Mesendoderm (in vitro differentiated cells): ENCODE data around the gene AVL9.

Experiments used
- DNase-seq: peaks from one replicate; pipeline ENCODE4 v3.0.0; 2013
- H2AK5ac ChIP-seq: 2 replicates; pipeline ENCODE4 v1.6.1; 2013; ENCODE audit warnings: low read length, inconsistent platforms
- H2BK120ac ChIP-seq: 2 replicates; pipeline ENCODE4 v1.6.1; 2013; ENCODE audit warnings: low read depth, mild to moderate bottlenecking, low read length, moderate library complexity, mixed read lengths
- H2BK15ac ChIP-seq: replicated peaks from 2 replicates; pipeline ENCODE4 v1.6.1; 2013; ENCODE audit warnings: low read depth, mild to moderate bottlenecking, moderate library complexity
- H2BK5ac ChIP-seq: 2 replicates; pipeline ENCODE4 v1.6.1; 2013; ENCODE audit warnings: low read length, inconsistent platforms
- H3K18ac ChIP-seq: 2 replicates; pipeline ENCODE4 v1.6.1; 2013; ENCODE audit warnings: mild to moderate bottlenecking, low read length, mixed read lengths
- H3K23ac ChIP-seq: one replicate; pipeline ENCODE4 v1.6.1; 2013; ENCODE audit warnings: low read length
- H3K27ac ChIP-seq: 2 replicates; pipeline ENCODE4 v1.5.1; 2013; ENCODE audit warnings: low read depth, mild to moderate bottlenecking, inconsistent platforms, low read length, moderate library complexity
- H3K27me3 ChIP-seq: 2 replicates; pipeline ENCODE4 v1.6.1; 2013; ENCODE audit warnings: low read length, control low read depth, mild to moderate bottlenecking, inconsistent platforms; ENCODE audit not compliant: insufficient read depth, poor library complexity
- H3K36me3 ChIP-seq: 2 replicates; pipeline ENCODE4 v1.6.1; 2013; ENCODE audit warnings: low read length, inconsistent platforms; ENCODE audit not compliant: control insufficient read depth, insufficient read depth
- H3K4ac ChIP-seq: one replicate; pipeline ENCODE4 v1.6.1; 2013; ENCODE audit warnings: low read depth, mild to moderate bottlenecking, low read length, moderate library complexity
- H3K4me1 ChIP-seq: 2 replicates; pipeline ENCODE4 v1.6.1; 2013; ENCODE audit warnings: low read depth, low read length, inconsistent platforms; ENCODE audit not compliant: control insufficient read depth
- H3K4me2 ChIP-seq: 2 replicates; pipeline ENCODE4 v1.6.1; 2013; ENCODE audit warnings: low read length
- H3K4me3 ChIP-seq: 2 replicates; pipeline ENCODE4 v1.5.1; 2013; ENCODE audit warnings: mild to moderate bottlenecking, low read length
- H3K56ac ChIP-seq: one replicate; pipeline ENCODE4 v1.6.1; 2013; ENCODE audit warnings: low read length
- H3K79me1 ChIP-seq: 2 replicates; pipeline ENCODE4 v1.6.1; 2013; ENCODE audit warnings: low read length, inconsistent platforms
- H3K79me2 ChIP-seq: 2 replicates; pipeline ENCODE4 v1.6.1; 2013; ENCODE audit warnings: mild to moderate bottlenecking, low read length; ENCODE audit not compliant: control insufficient read depth, insufficient read depth
- H3K9ac ChIP-seq: 2 replicates; pipeline ENCODE4 v1.6.1; 2013; ENCODE audit warnings: low read length, inconsistent platforms
- H4K5ac ChIP-seq: one replicate; pipeline ENCODE4 v1.6.1; 2013; ENCODE audit warnings: low read length
- H4K8ac ChIP-seq: one replicate; pipeline ENCODE4 v1.6.1; 2013; ENCODE audit warnings: low read depth, mild to moderate bottlenecking, control low read depth, low read length, moderate library complexity
- WGBS: extraction: QIAGEN DNeasy Blood & Tissue Kit; methylation state at CpG from one replicate; pipeline ENCODE4 v1.1.7; 2013; ENCODE audit warnings: low lambda C conversion rate, missing lambda C conversion rate; ENCODE audit not compliant: insufficient coverage; ENCODE audit errors: extremely low coverage; 5-methylcytosine and 5-hydroxymethylcytosine counted together

Gene AVL9

GRCh38 chr7:32481176-32481575 is 14.1 kb upstream of the AVL9 start:
- Histone ChIP-seq H3K36me3 (no peaks in the 10 kb centered on the region), H2BK15ac (no peak overlapping the region), H3K27ac (no peak overlapping the region), H2BK120ac (no peak overlapping the region), H3K27me3 (no peaks in the 10 kb centered on the region), H2BK5ac (no peak overlapping the region), H2AK5ac (no peak overlapping the region), H3K4me3 (no peak overlapping the region), H3K18ac (no peak overlapping the region), H4K5ac (no peak overlapping the region), H4K8ac (no peak overlapping the region), H3K23ac (no peak overlapping the region), H3K79me1 (no peaks in the 10 kb centered on the region), H3K79me2 (no peaks in the 10 kb centered on the region), H3K56ac (no peak overlapping the region), H3K4me1 (peaks cover 2% of the 10 kb centered on the region), H3K4ac (no peak overlapping the region), H3K4me2 (no peak overlapping the region), H3K9ac (no peak overlapping the region)
- WGBS, result no CpG with 5 or more reads among the region's 1 CpG
- no peak for DNase-seq

- Histone ChIP-seq H2BK5ac (no peak overlapping the region), H4K5ac (no peak overlapping the region), H3K56ac (no peak overlapping the region), H3K9ac (no peak overlapping the region), H3K4me3 (no peak overlapping the region), H3K4me2 (no peak overlapping the region), H2BK15ac (no peak overlapping the region), H3K36me3 (no peaks in the 10 kb centered on the region), H3K4ac (no peak overlapping the region), H3K23ac (no peak overlapping the region), H3K79me2 (no peaks in the 10 kb centered on the region), H3K27me3 (no peaks in the 10 kb centered on the region), H3K4me1 (peaks cover 2% of the 10 kb centered on the region), H3K27ac (no peak overlapping the region), H2AK5ac (no peak overlapping the region), H2BK120ac (no peak overlapping the region), H3K79me1 (no peaks in the 10 kb centered on the region), H4K8ac (no peak overlapping the region), H3K18ac (no peak overlapping the region)
- no peak for DNase-seq
- no CpG with 5 or more reads among the region's 3 CpGs for WGBS
Observed at GRCh38 chr7:32481921-32482320, 13.4 kb upstream of the AVL9 start.

GRCh38 chr7:32489788-32490126 is 5.5 kb upstream of the AVL9 start:
- H3K4me1 ChIP-seq, result no peaks in the 10 kb centered on the region

GRCh38 chr7:32490127-32490796 is 5.0 kb upstream of the AVL9 start, which contains the start of gene LSM5:
Gene LSM5, minus strand, starts transcription at chr7:32490380. Its CDS starts 15 bp downstream, at chr7:32490365.
- Histone ChIP-seq H3K56ac (peak within 1 kb of the TSS; percentile 100), H3K9ac (peak within 1 kb of the TSS; percentile 97), H3K27ac (peak within 1 kb of the TSS; percentile 55), H3K79me2 (peaks cover 5% of the 10 kb centered on the region), H3K4me1 (no peaks in the 10 kb centered on the region), H3K27me3 (no peaks in the 10 kb centered on the region), H3K36me3 (peaks cover 4% of the 10 kb centered on the region), H3K79me1 (peaks cover 6% of the 10 kb centered on the region), H3K23ac (no peak within 1 kb of the TSS), H2BK5ac (peak within 1 kb of the TSS; percentile 67), H3K4me3 (peak within 1 kb of the TSS; percentile 99), H3K18ac (no peak within 1 kb of the TSS), H3K4me2 (peak within 1 kb of the TSS; percentile 99), H2AK5ac (no peak within 1 kb of the TSS), H4K8ac (no peak within 1 kb of the TSS), H4K5ac (peak within 1 kb of the TSS; percentile 75), H3K4ac (peak within 1 kb of the TSS; percentile 36), H2BK15ac (no peak within 1 kb of the TSS), H2BK120ac (no peak within 1 kb of the TSS)
- no CpG with 5 or more reads among the region's 38 CpGs for WGBS
- peak; percentile 96 for DNase-seq

More at GRCh38 chr7:32489788-32490126, 5.5 kb upstream of the AVL9 start:
- H3K27ac ChIP-seq, result no peak overlapping the region
- no peak overlapping the region for H2BK120ac ChIP-seq
- peak overlapping the region; percentile 100 for H3K56ac ChIP-seq
- peak overlapping the region; percentile 99 for H3K4me3 ChIP-seq
- peaks cover 6% of the 10 kb centered on the region for H3K79me1 ChIP-seq
- peaks cover 4% of the 10 kb centered on the region for H3K36me3 ChIP-seq
- H2BK5ac ChIP-seq, result no peak overlapping the region
- peak overlapping the region; percentile 97 for H3K9ac ChIP-seq
- H3K4ac ChIP-seq, result peak overlapping the region; percentile 36
- H2AK5ac ChIP-seq, result no peak overlapping the region
- DNase-seq, result no peak
- no CpG with 5 or more reads among the region's 9 CpGs for WGBS
- H3K79me2 ChIP-seq, result peaks cover 5% of the 10 kb centered on the region
- no peak overlapping the region for H3K18ac ChIP-seq
- H3K27me3 ChIP-seq, result no peaks in the 10 kb centered on the region
- peak overlapping the region; percentile 99 for H3K4me2 ChIP-seq
- no peak overlapping the region for H2BK15ac ChIP-seq
- H4K5ac ChIP-seq, result peak overlapping the region; percentile 75
- H4K8ac ChIP-seq, result no peak overlapping the region
- no peak overlapping the region for H3K23ac ChIP-seq

GRCh38 chr7:32494946-32495297 is 367 bp upstream of the AVL9 start:
- no peak overlapping the region for H4K5ac ChIP-seq
- WGBS, result no CpG with 5 or more reads among the region's 14 CpGs
- H2AK5ac ChIP-seq, result no peak overlapping the region
- peak overlapping the region; percentile 20 for H3K4me2 ChIP-seq
- peak overlapping the region; percentile 86 for H3K56ac ChIP-seq
- H3K27ac ChIP-seq, result no peak overlapping the region
- H2BK120ac ChIP-seq, result no peak overlapping the region
- H3K79me2 ChIP-seq, result peaks cover 16% of the 10 kb centered on the region
- no peak for DNase-seq
- no peak overlapping the region for H2BK15ac ChIP-seq
- H3K4ac ChIP-seq, result no peak overlapping the region
- H3K27me3 ChIP-seq, result no peaks in the 10 kb centered on the region
- H3K9ac ChIP-seq, result peak overlapping the region; percentile 78
- peak overlapping the region; percentile 23 for H3K18ac ChIP-seq
- H4K8ac ChIP-seq, result no peak overlapping the region
- H3K23ac ChIP-seq, result no peak overlapping the region
- no peaks in the 10 kb centered on the region for H3K36me3 ChIP-seq
- no peaks in the 10 kb centered on the region for H3K4me1 ChIP-seq
- no peak overlapping the region for H2BK5ac ChIP-seq
- H3K4me3 ChIP-seq, result peak overlapping the region; percentile 62
- H3K79me1 ChIP-seq, result peaks cover 3% of the 10 kb centered on the region
